Ovary (tissue), 9 donors: ENCODE data around the gene COL18A1. TPM values are rescaled to one million over a fixed set of nuclear protein-coding genes. Genes with fewer than 3 reads are reported as not detected.

Experiments used
- DNase-seq, 5 donors: peaks; one replicate each; pipeline ENCODE4 v3.0.0-alpha.2; 2019 to 2020
- H3K27ac ChIP-seq, 2 donors: fragments of 200-600 bp; one replicate each; pipeline versions ENCODE4 v1.5.1 to v1.8.0; 2019 to 2022
- H3K27me3 ChIP-seq: fragments of 200-600 bp; one replicate; pipeline ENCODE4 v1.8.0; 2022
- H3K36me3 ChIP-seq: fragments of 200-600 bp; sonication (generic); one replicate; pipeline ENCODE4 v1.5.1; 2019
- H3K4me1 ChIP-seq: one replicate; pipeline ENCODE4 v1.8.1; 2013; ENCODE audit warnings: mild to moderate bottlenecking, moderate library complexity; ENCODE audit not compliant: insufficient read depth
- H3K4me3 ChIP-seq: fragments of 200-600 bp; sonication (generic); one replicate; pipeline ENCODE4 v1.5.1; 2017
- H3K9me3 ChIP-seq, 2 donors: fragments of 200-600 bp in 1 of 2; sonication (generic) in 1 of 2; one replicate each; pipeline versions ENCODE4 v1.5.1 to v1.8.1; 2013 to 2019; ENCODE audit warnings: mild to moderate bottlenecking in 1 of 2, moderate library complexity in 1 of 2
- CTCF ChIP-seq, 3 donors: fragments of 450-650 bp in 2 of 3; fragments of 200-600 bp in 1 of 3; IDR thresholded peaks; one replicate each; pipeline versions ENCODE4 v1.5.1 to v1.8.0; 2016 to 2022; ENCODE audit warnings: antibody characterized with exemption in 3 of 3, mild to moderate bottlenecking in 1 of 3
- EP300 ChIP-seq: sonication (generic); formaldehyde crosslinking; IDR thresholded peaks from one replicate; pipeline ENCODE4 v1.6.1; 2017; ENCODE audit warnings: antibody characterized with exemption
- POLR2A ChIP-seq: fragments of 450-650 bp; IDR thresholded peaks from one replicate; pipeline ENCODE4 v1.6.1; 2017; ENCODE audit warnings: antibody characterized with exemption, mild to moderate bottlenecking, moderate library complexity
- WGBS, 3 donors: extraction: QIAGEN DNeasy Blood & Tissue Kit in 1 of 3; methylation state at CpG; one replicate each; pipeline versions ENCODE4 v1.1.5 to v1.1.7; 2013 to 2017; 5-methylcytosine and 5-hydroxymethylcytosine counted together
- intact Hi-C, 4 donors: fragments of 100-400 bp; cut with DNase I; formaldehyde crosslinking; loops; one replicate each; pipeline versions ENCODE4 v1.11.0 to v1.15.1; 2022 to 2023
- polyA plus RNA-seq, 2 donors: library from polyadenylated mRNA; stranded (reverse); fragments of 200-250 nt in 1 of 2; fragments of 350-450 nt in 1 of 2; fragmentation: Illumina TruSeq in 1 of 2; extraction: RNeasy Lipid Tissue Mini Kit (QIAGEN cat#74804) in 1 of 2; gene quantifications; one replicate each; pipeline ENCODE4 v1.2.3, GENCODE V29; 2013 to 2014
- total RNA-seq, 7 donors: library from RNA; depleted of rRNA in 2 of 7; stranded (reverse); fragments of >200 nt in 2 of 7; fragmentation: NEBNext Ultra II Directional in 3 of 7; extraction: Animal tissue kit (Norgen Biotek cat#: 25700) in 3 of 7; gene quantifications; one replicate each; pipeline versions ENCODE4 v1.1.0 to v1.2.4, GENCODE V29; 2016 to 2023
- donor health status: DM: no; HTN: no; CAD: no; lungs with moderate emphysema.
- donor health status: DM: no; HTN: no; CAD: no.
- donor health status: Bipolar disorder and iron deficiency.
- donor health status: DM: yes; HTN: yes; CAD: no.
- donor health status: DM: no; HTN: no; CAD: no.
- donor health status: DM: yes; HTN: yes; CAD: no.

Gene COL18A1
- total and polyA plus RNA-seq, 9 donors: 11.1 to 353 (median 268) TPM

DNA sequence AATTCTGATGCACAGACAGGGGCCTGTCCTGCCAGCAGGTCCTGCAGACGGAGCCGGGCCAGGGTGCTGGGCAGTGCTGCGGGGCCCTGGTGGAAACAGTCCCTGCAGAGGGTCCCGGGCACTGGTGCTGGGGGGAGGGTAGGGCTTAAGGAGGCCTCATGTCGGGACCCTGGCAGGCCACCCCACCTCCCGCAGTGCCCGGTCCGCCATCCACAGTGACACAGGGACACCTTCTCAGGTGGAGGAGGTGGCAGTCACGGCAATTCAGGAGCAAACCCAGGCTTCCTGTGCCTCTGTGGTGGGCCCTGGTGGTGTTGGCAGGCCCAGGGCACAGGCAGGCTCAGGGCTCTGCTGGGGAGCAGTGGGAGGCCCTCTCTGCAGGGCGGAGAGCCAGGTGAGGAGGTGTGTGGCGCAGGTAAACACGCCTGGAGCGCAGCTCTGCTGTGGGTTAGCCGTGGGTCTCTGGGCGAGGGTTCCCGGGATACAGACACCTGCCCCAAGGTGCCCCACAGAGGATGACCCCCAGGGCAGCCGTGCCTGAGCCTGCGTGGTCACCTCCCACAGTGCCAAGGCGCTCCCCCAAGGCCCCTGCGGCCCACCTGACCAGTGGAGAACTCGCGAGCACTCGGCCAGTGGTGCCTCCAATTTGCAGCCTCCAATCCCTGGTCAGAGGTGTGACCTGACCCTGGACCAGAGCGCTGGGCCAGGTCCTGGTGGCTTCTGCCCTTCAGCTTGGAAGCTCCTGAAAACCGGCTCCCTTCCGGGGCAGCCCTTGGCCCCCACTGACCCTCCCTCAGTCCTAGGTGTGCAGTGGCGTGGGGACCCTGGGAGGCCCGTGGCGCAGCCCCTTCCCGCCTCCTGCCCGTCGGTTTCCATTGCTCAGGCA lies 19.2 kb downstream of the COL18A1 start:
- no peak overlapping the region for H3K27ac ChIP-seq
- DNase-seq: peak in 2 of 5 donors; percentile 31 to 47
- no peaks in the 10 kb centered on the region for H3K36me3 ChIP-seq
- WGBS, 3 donors: 92 to 97% (median 95%) methylated on average over 25 to 32 of the region's 32 CpGs
- no peaks in the 10 kb centered on the region for H3K27me3 ChIP-seq
- no peaks in the 10 kb centered on the region for H3K9me3 ChIP-seq
- intact Hi-C loops: loop anchor here in 1 of 4 donors (5.0 kb wide), 1 partner anchor 62 kb away; no protein-coding TSS in a partner anchor
- peaks cover 6% of the 10 kb centered on the region for H3K4me1 ChIP-seq
- H3K4me3 ChIP-seq: no peak overlapping the region
- TF ChIP-seq EP300: no peak
- no peak for TF ChIP-seq POLR2A
- TF ChIP-seq CTCF (IDR thresholded peaks at IDR 0.05): no peak

DNA sequence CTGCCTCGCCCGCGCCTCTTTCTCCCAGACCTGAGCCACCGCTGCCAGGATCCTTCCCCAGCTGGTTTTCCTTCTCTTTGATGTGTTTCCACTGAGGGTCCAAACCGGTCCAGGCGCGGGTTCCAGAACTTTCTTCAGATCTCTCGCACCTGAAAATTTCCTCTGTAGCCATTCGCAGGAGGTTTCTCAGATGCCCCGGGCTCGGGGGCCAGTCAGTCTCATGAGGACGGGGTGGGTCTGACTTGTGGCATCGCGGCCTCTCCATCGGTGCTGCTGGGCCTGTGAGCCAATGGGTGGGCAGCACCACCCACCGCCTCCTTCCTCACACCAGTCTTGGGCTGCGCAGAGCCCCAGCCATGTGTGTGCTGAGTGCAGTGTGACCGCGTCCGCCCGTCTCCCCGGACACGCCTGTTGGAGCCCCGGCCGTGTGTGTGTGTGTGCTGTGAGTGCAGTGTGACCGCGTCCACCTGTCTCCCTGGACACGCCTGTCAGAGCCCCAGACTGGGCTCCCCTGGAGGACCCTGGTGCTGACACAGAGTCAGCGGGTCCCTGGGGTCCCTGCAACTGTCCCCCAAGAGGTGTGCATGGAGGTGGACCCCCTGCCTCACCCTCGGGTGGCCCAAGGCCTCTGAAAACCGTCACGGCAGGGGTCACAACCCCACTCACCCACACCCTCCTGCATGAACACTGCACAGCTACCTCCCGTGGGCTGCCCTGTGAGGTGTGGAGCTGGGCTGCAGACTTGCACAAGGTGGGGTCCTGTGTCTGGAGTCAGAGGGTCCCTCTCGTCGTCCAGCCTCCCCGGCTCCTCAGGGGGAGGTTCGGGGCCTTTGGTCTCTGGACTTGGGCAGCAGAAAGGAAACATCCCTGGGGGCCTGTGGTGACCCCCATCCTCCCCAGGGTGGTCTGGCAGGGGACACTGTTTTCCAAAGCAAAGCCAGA lies 20.2 kb downstream of the COL18A1 start:
- TF ChIP-seq POLR2A: no peak
- no peak for TF ChIP-seq EP300
- TF ChIP-seq CTCF (IDR thresholded peaks at IDR 0.05): no peak
- Histone ChIP-seq H3K4me3 (no peak overlapping the region), H3K36me3 (no peaks in the 10 kb centered on the region), H3K27ac (no peak overlapping the region), H3K4me1 (peaks cover 8% of the 10 kb centered on the region), H3K27me3 (no peaks in the 10 kb centered on the region), H3K9me3 (no peaks in the 10 kb centered on the region)
- peak in 2 of 5 donors; percentile 26 to 37 for DNase-seq
- 85 to 88% (median 86%) methylated on average over 37 of the region's 37 CpGs for WGBS, 3 donors
- intact Hi-C loops: loop anchor here in 2 of 4 donors (5.0 kb wide), 2 partner anchors 63 to 118 kb away; no protein-coding TSS in a partner anchor

DNA sequence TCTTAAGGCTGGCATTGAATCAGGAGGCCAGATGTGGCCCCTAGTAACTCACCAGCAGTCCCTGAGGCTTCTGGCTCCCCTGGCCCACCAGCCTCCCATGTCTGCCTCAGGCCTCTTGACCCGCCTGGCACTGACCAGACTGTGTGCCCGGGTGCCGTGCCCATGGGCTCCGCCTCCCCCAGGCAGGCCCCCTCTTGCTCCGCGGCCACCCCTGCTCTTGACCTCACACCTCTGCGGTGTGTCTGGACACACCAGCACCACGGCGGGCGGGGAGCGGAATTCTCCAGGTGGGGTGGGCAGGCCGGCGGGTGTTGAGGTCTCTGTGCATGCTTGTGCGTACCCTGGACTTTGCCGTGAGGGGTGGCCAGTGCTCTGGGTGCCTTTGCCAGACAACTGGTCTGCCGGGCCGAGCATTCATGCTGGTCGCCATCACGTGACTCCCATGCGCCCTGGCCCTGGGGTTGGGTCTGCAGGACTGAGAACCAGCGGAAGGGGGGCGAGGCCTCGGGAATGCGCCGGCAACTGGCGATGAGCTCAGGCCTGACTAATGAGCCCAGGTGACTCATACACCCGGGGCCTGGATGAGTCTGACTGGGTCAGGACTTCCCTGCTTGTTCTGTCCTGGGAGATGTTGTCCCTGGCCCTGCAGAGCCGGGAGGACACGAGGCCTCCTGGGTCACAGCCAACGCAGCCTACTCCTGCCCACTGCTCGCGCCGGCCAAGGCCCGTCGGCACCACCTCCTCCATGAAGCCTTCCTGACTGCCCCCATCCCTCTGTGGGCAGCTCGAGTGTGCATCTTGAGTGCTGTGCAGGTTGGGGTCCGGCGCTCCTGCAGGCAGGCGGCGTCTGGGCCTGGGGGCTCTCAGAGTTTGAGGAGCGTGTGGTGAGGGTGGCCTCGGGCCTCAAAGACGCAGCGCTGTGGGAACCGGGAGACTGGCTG lies 22.6 kb downstream of the COL18A1 start:
- intact Hi-C loops: loop anchor here in 1 of 4 donors (5.0 kb wide), 1 partner anchor 120 kb away; no protein-coding TSS in a partner anchor
- Histone ChIP-seq H3K27me3 (no peaks in the 10 kb centered on the region), H3K9me3 (no peaks in the 10 kb centered on the region), H3K4me3 (no peak overlapping the region), H3K36me3 (no peaks in the 10 kb centered on the region), H3K27ac (peak overlapping the region; percentile 37 to 44), H3K4me1 (peaks cover 30% of the 10 kb centered on the region)
- DNase-seq: peak; percentile 77 to 90 (median 87)
- no peak for TF ChIP-seq EP300
- WGBS, 3 donors: 57 to 63% (median 61%) methylated on average over 35 to 45 of the region's 45 CpGs

DNA sequence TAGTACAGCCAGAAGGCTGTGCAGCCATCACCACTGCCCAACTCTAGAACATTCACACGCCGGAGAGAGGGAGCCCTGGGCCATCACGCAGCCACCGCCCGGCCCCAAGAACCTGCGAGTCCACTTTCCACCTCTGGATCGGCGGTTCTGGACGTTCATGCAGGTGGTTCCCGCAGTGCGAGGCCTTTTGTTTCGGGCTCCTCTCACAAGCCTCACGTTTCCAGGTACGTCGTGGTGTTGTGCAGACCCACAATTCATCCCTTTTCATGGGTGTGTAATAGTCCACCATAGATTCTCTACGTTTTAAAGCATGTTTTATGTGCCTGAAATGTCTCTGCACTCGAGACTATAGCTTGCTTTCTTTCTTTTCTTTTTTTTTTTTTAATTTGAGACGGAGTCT lies 23.6 kb downstream of the COL18A1 start:
- Histone ChIP-seq H3K9me3 (no peaks in the 10 kb centered on the region), H3K36me3 (no peaks in the 10 kb centered on the region), H3K27ac (no peak overlapping the region), H3K27me3 (no peaks in the 10 kb centered on the region), H3K4me1 (peaks cover 34% of the 10 kb centered on the region), H3K4me3 (no peak overlapping the region)
- WGBS, 3 donors: 90 to 94% (median 93%) methylated on average over 18 of the region's 18 CpGs
- DNase-seq: no peak
- TF ChIP-seq EP300 (no peak), CTCF (IDR thresholded peaks at IDR 0.05) (no peak), POLR2A (no peak)
- intact Hi-C loops: loop anchor here in 1 of 4 donors (5.0 kb wide), 1 partner anchor 121 kb away; no protein-coding TSS in a partner anchor
